Right lobe of liver (tissue), 4 donors: Measurements from ENCODE around the gene KCNAB3.

Source experiments
- POLR2A ChIP-seq: fragments of 450-650 bp; IDR thresholded peaks from one replicate; pipeline ENCODE4 v1.6.1; 2017; ENCODE audit warnings: antibody characterized with exemption, mild to moderate bottlenecking
- TF ChIP-seq, protein P1 (sequence below), 4 donors: fragments of 200-600 bp in 3 of 4; fragments of 450-650 bp in 1 of 4; IDR thresholded peaks; one replicate each; pipeline versions ENCODE4 v1.5.1 to v1.8.0; 2016 to 2022; ENCODE audit warnings: antibody characterized with exemption in 4 of 4, mild to moderate bottlenecking in 2 of 4
- donor health status: DM: no; HTN: no; CAD: no.
- donor health status: DM: no; HTN: no; CAD: no.
- donor health status: DM: no; HTN: yes; CAD: no.

GRCh38 chr17:7935859-7936258, 6.2 kb upstream of the KCNAB3 start:
- TF ChIP-seq, protein P1, sequence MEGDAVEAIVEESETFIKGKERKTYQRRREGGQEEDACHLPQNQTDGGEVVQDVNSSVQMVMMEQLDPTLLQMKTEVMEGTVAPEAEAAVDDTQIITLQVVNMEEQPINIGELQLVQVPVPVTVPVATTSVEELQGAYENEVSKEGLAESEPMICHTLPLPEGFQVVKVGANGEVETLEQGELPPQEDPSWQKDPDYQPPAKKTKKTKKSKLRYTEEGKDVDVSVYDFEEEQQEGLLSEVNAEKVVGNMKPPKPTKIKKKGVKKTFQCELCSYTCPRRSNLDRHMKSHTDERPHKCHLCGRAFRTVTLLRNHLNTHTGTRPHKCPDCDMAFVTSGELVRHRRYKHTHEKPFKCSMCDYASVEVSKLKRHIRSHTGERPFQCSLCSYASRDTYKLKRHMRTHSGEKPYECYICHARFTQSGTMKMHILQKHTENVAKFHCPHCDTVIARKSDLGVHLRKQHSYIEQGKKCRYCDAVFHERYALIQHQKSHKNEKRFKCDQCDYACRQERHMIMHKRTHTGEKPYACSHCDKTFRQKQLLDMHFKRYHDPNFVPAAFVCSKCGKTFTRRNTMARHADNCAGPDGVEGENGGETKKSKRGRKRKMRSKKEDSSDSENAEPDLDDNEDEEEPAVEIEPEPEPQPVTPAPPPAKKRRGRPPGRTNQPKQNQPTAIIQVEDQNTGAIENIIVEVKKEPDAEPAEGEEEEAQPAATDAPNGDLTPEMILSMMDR (IDR thresholded peaks at IDR 0.05) = no peak
- TF ChIP-seq POLR2A = no peak
